SH-SY5Y (cell line): ENCODE results near the gene MT1H.

Experiments used
- GATA2 ChIP-seq: IDR thresholded peaks from 2 replicates; pipeline ENCODE4 v1.6.1; 2011; ENCODE audit warnings: mild to moderate bottlenecking, low read depth, low read length
- GATA3 ChIP-seq: IDR thresholded peaks from 2 replicates; pipeline ENCODE4 v1.6.1; 2011; ENCODE audit warnings: low read depth, mild to moderate bottlenecking, low read length, moderate library complexity

GRCh38 chr16:56672761-56673536, 3.3 kb downstream of the MT1H start:
- TF ChIP-seq GATA2 (no peak), GATA3 (no peak)
